H1 (cell line): ENCODE measurements around the gene PPP6C. TPM values are rescaled to one million over a fixed set of nuclear protein-coding genes. Genes with fewer than 3 reads are reported as not detected.

ENCODE experiments used
- CTCF ChIA-PET: fragments of 300-600 bp; sonication (Branson Sonifier 250); formaldehyde crosslinking; loops from one replicate; lab custom pipeline; 2021; ENCODE audit not compliant: partially characterized antibody; lab: Charles Lee
- POLR2A ChIA-PET: fragments of 300-600 bp; sonication (Branson Sonifier 250); formaldehyde crosslinking; loops from one replicate; lab custom pipeline; 2021; ENCODE audit warnings: inconsistent platforms; ENCODE audit not compliant: partially characterized antibody; lab: Charles Lee
- DNase-seq, 2 experiments: peaks; one replicate each; pipeline versions ENCODE4 v3.0.0 to v3.0.0-alpha.2; 2010 to 2022; ENCODE audit warnings: low spot score in 2 of 2, low read depth in 1 of 2, mixed read lengths in 1 of 2
- FAIRE-seq: peaks from 2 replicates; lab custom pipeline; 2011; peaks lifted over from hg19 to GRCh38; lab: Jason Lieb, UNC
- H2AFZ ChIP-seq: 2 replicates; pipeline ENCODE4 v1.8.1; 2012; ENCODE audit warnings: low read length, inconsistent platforms
- H2AK5ac ChIP-seq: 2 replicates; pipeline ENCODE4 v1.6.1; 2013; ENCODE audit warnings: low read depth, low read length
- H2BK120ac ChIP-seq: replicated peaks from 2 replicates; pipeline ENCODE3; 2013; ENCODE audit warnings: low read depth, low read length, inconsistent platforms
- H2BK12ac ChIP-seq: 2 replicates; pipeline ENCODE4 v1.6.1; 2013; ENCODE audit warnings: low read depth, low read length
- H2BK15ac ChIP-seq: 2 replicates; pipeline ENCODE4 v1.6.1; 2013; ENCODE audit warnings: low read length
- H2BK20ac ChIP-seq: 2 replicates; pipeline ENCODE4 v1.6.1; 2013; ENCODE audit warnings: low read length
- H2BK5ac ChIP-seq: 2 replicates; pipeline ENCODE4 v1.6.1; 2013; ENCODE audit warnings: low read depth, low read length
- H3K14ac ChIP-seq: 2 replicates; pipeline ENCODE4 v1.6.1; 2013; ENCODE audit warnings: inconsistent platforms; ENCODE audit not compliant: insufficient read length
- H3K18ac ChIP-seq: 2 replicates; pipeline ENCODE4 v1.6.1; 2013; ENCODE audit warnings: low read length; ENCODE audit errors: extremely low read depth
- H3K23ac ChIP-seq: 2 replicates; pipeline ENCODE4 v1.6.1; 2013; ENCODE audit warnings: inconsistent platforms; ENCODE audit not compliant: insufficient read length
- H3K23me2 ChIP-seq: 2 replicates; pipeline ENCODE4 v1.6.1; 2013; ENCODE audit warnings: low read depth, low read length
- H3K27ac ChIP-seq: 2 replicates; pipeline ENCODE4 v1.6.1; 2011; ENCODE audit warnings: low read depth, low read length, inconsistent platforms
- H3K27me3 ChIP-seq, 4 experiments: replicated peaks in 1 of 4; 1 replicate in 1 of 4; 2 replicates in 3 of 4; pipeline versions ENCODE4 v1.6.1 to v1.8.1; 2011 to 2013; ENCODE audit warnings: low read length in 3 of 4, mild to moderate bottlenecking in 3 of 4, inconsistent platforms in 2 of 4, mixed read lengths in 2 of 4, moderate library complexity in 1 of 4; ENCODE audit not compliant: control insufficient read depth in 3 of 4, insufficient read depth in 3 of 4; ENCODE audit errors: extremely low read depth in 1 of 4
- H3K36me3 ChIP-seq, 4 experiments: 2 replicates each; pipeline versions ENCODE4 v1.6.1 to v1.8.1; 2011 to 2013; ENCODE audit warnings: mild to moderate bottlenecking in 4 of 4, low read length in 3 of 4, moderate library complexity in 2 of 4, control low read depth in 1 of 4, inconsistent platforms in 1 of 4; ENCODE audit not compliant: insufficient read depth in 4 of 4, control insufficient read depth in 2 of 4
- H3K4ac ChIP-seq: replicated peaks from 2 replicates; pipeline ENCODE3; 2013; ENCODE audit warnings: low read length, low read depth, mixed read lengths, inconsistent platforms; ENCODE audit not compliant: insufficient read length
- H3K4me1 ChIP-seq, 4 experiments: replicated peaks in 1 of 4; 1 replicate in 1 of 4; 2 replicates in 3 of 4; pipeline versions ENCODE4 v1.6.1 to v1.8.1; 2011 to 2013; ENCODE audit warnings: low read length in 3 of 4, inconsistent platforms in 2 of 4, mixed read lengths in 1 of 4; ENCODE audit not compliant: insufficient read depth in 4 of 4, control insufficient read depth in 3 of 4
- H3K4me2 ChIP-seq, 2 experiments: 2 replicates each; pipeline versions ENCODE4 v1.6.1 to v1.8.1; 2011 to 2013; ENCODE audit warnings: low read depth in 2 of 2, low read length in 2 of 2, control low read depth in 1 of 2, inconsistent platforms in 1 of 2, mild to moderate bottlenecking in 1 of 2; ENCODE audit not compliant: insufficient read depth in 1 of 2
- H3K4me3 ChIP-seq, 4 experiments: fragments of 200-600, 300-600 bp in 1 of 4; sonication (generic), shearing (Covaris generic), sonication (Bioruptor Twin) in 1 of 4; 2 replicates each; pipeline versions ENCODE4 v1.5.1 to v1.8.1; 2011 to 2016; ENCODE audit warnings: low read length in 4 of 4, low read depth in 3 of 4, control low read depth in 2 of 4, inconsistent platforms in 2 of 4, mild to moderate bottlenecking in 2 of 4, mixed read lengths in 1 of 4, moderate library complexity in 1 of 4; ENCODE audit not compliant: insufficient read depth in 2 of 4; ENCODE audit errors: extremely low read depth in 1 of 4
- H3K56ac ChIP-seq: replicated peaks from 2 replicates; pipeline ENCODE3; 2013; ENCODE audit warnings: low read depth, mild to moderate bottlenecking, mixed read lengths, low read length, inconsistent platforms; ENCODE audit not compliant: insufficient read length
- H3K79me1 ChIP-seq: 2 replicates; pipeline ENCODE4 v1.6.1; 2013; ENCODE audit warnings: low read depth, low read length, control low read depth
- H3K79me2 ChIP-seq, 2 experiments: 2 replicates each; pipeline versions ENCODE4 v1.6.1 to v1.8.1; 2012 to 2013; ENCODE audit warnings: low read length in 2 of 2, mild to moderate bottlenecking in 2 of 2, inconsistent platforms in 1 of 2; ENCODE audit not compliant: insufficient read depth in 2 of 2, control insufficient read depth in 1 of 2
- H3K9ac ChIP-seq, 4 experiments: replicated peaks in 1 of 4; 1 replicate in 1 of 4; 2 replicates in 3 of 4; pipeline versions ENCODE4 v1.6.1 to v1.8.1; 2011 to 2013; ENCODE audit warnings: low read depth in 3 of 4, low read length in 3 of 4, control low read depth in 2 of 4, mild to moderate bottlenecking in 2 of 4, moderate library complexity in 2 of 4, inconsistent platforms in 1 of 4; ENCODE audit errors: extremely low read depth in 1 of 4
- H3K9me3 ChIP-seq, 2 experiments: 2 replicates each; pipeline versions ENCODE4 v1.6.1 to v1.8.1; 2012 to 2013; ENCODE audit warnings: mild to moderate bottlenecking in 2 of 2, moderate library complexity in 2 of 2, control low read depth in 1 of 2, inconsistent platforms in 1 of 2, low read depth in 1 of 2, low read length in 1 of 2, mixed read lengths in 1 of 2; ENCODE audit not compliant: insufficient read depth in 2 of 2
- H4K20me1 ChIP-seq, 2 experiments: replicated peaks in 1 of 2; 2 replicates each; pipeline versions ENCODE3 to v1.8.1; 2011 to 2013; ENCODE audit warnings: inconsistent platforms in 2 of 2, low read length in 2 of 2, mild to moderate bottlenecking in 1 of 2; ENCODE audit not compliant: insufficient read depth in 2 of 2, control insufficient read depth in 1 of 2
- H4K5ac ChIP-seq: 2 replicates; pipeline ENCODE4 v1.6.1; 2013; ENCODE audit warnings: low read length, low read depth, mixed read lengths, inconsistent platforms; ENCODE audit not compliant: insufficient read length
- H4K8ac ChIP-seq: 2 replicates; pipeline ENCODE4 v1.8.0; 2013; ENCODE audit warnings: mild to moderate bottlenecking, moderate library complexity, low read length, inconsistent platforms; ENCODE audit not compliant: insufficient read depth; ENCODE audit errors: extremely low read depth
- H4K91ac ChIP-seq: replicated peaks from 2 replicates; pipeline ENCODE3; 2013; ENCODE audit warnings: low read length, mixed read lengths, inconsistent platforms; ENCODE audit not compliant: insufficient read length
- GABPA ChIP-seq: IDR thresholded peaks from 2 replicates; pipeline ENCODE4 v1.6.1; 2011; ENCODE audit warnings: mild to moderate bottlenecking, low read length, moderate library complexity, borderline replicate concordance; ENCODE audit not compliant: insufficient read depth
- TBP ChIP-seq: IDR thresholded peaks from 2 replicates; pipeline ENCODE4 v1.6.1; 2011; ENCODE audit warnings: low read depth, low read length, improper control_type of control experiment
- WGBS, 2 experiments: shearing (Covaris generic) in 1 of 2; methylation state at CpG; one replicate each; pipeline versions ENCODE4 v1.1.6 to v1.1.7; 2013 to 2015; ENCODE audit warnings: low lambda C conversion rate in 2 of 2, mixed read lengths in 2 of 2, inconsistent platforms in 1 of 2, low coverage in 1 of 2, missing lambda C conversion rate in 1 of 2; ENCODE audit not compliant: insufficient replicate concordance in 2 of 2, insufficient coverage in 1 of 2, insufficient read length in 1 of 2; ENCODE audit errors: extremely low coverage in 1 of 2, missing lambda C conversion rate in 1 of 2; 5-methylcytosine and 5-hydroxymethylcytosine counted together
- polyA plus RNA-seq, 7 experiments: library from polyadenylated mRNA; depleted of rRNA in 3 of 7; stranded (reverse) in 5 of 7; unstranded in 2 of 7; fragments of >200 nt in 5 of 7; fragments of 200-250 nt in 2 of 7; gene quantifications; 1 replicate in 5 of 7; 2 replicates in 1 of 7; 4 replicates in 1 of 7; pipeline versions ENCODE4 v1.2.1 to v1.2.3, GENCODE V29; 2011 to 2013; ENCODE audit warnings: missing spikeins in 2 of 7, mixed read lengths in 2 of 7
- total RNA-seq: library from RNA; stranded (reverse); fragmentation: NEBNext Ultra II Directional; extraction: Animal tissue kit (Norgen Biotek cat#: 25700); gene quantifications from 2 replicates; pipeline ENCODE4 v1.2.1, GENCODE V29; 2021

Gene PPP6C
- total and polyA plus RNA-seq, 2 of the 8 experiments (the other 6 are each of a cell fraction or from before 2014, with no cell fraction given), result 22.8 to 52.3 TPM

- Histone ChIP-seq H3K36me3 (no peaks in the 10 kb centered on the region), H4K91ac (no peak overlapping the region), H3K14ac (no peak overlapping the region), H3K9ac (no peak overlapping the region), H3K4me2 (no peak overlapping the region), H4K5ac (no peak overlapping the region), H3K79me1 (peaks cover 2% of the 10 kb centered on the region; the same call in 1 of the 2 replicates), H3K27me3 (no peaks in the 10 kb centered on the region), H2BK15ac (no peak overlapping the region), H3K23ac (no peak overlapping the region), H2AFZ (no peak overlapping the region), H3K56ac (no peak overlapping the region), H3K23me2 (no peaks in the 10 kb centered on the region), H3K9me3 (no peaks in the 10 kb centered on the region), H3K18ac (no peak overlapping the region), H4K20me1 (peaks cover 0 to 1% of the 10 kb centered on the region in 2 experiments), H2BK5ac (no peak overlapping the region), H4K8ac (no peak overlapping the region), H3K4ac (no peak overlapping the region), H2BK20ac (no peak overlapping the region), H3K4me3 (no peak overlapping the region), H3K27ac (no peak overlapping the region), H3K79me2 (peaks cover 3 to 53% of the 10 kb centered on the region in 2 experiments; a peak in 3 of 4 replicates), H2AK5ac (no peak overlapping the region), H3K4me1 (no peaks in the 10 kb centered on the region), H2BK12ac (no peak overlapping the region), H2BK120ac (no peak overlapping the region)
- FAIRE-seq (no peak), DNase-seq (no peak)
- WGBS, 2 experiments, result 88% methylated on average over 1 of the region's 1 CpG; no CpG with 5 or more reads in 1 of the 2 experiments
- ChIA-PET CTCF (interaction anchor here (0.8 kb wide), 1 partner anchor 9 kb away, joined by 6 read pairs; no protein-coding TSS in a partner anchor), POLR2A (interaction anchor here (1.5 kb wide), 1 partner anchor 272 kb away, joined by 3 read pairs; the partner anchor contains the start of genes ARPC5L and RPL35)
- no peak for TF ChIP-seq TBP
- TF ChIP-seq GABPA, result no peak
These were observed 55.9 kb downstream of the PPP6C start for GRCh38 chr9:125133403-125134329.
